Measurements from ENCODE around the gene ADAMTS18. TPM values are rescaled to one million over a fixed set of nuclear protein-coding genes. Genes with fewer than 3 reads are reported as not detected.

Gene ADAMTS18
- total RNA-seq, 4 donors from 2014 or later: 0.20 to 0.79 (median 0.27) TPM; not detected in 1

GRCh38 chr16:77374384-77374783 is 60.5 kb downstream of the ADAMTS18 start:
- in situ Hi-C loops (cut with MboI; ENCODE audit: low pct_ligation_motif_present in 1 of 4, low pct_unique_long_range_greater_than_20kb in 1 of 4, low sequenced_read_pairs in 3 of 4) (no loop called here), intact Hi-C loops (cut with DNase I; ENCODE audit: low total_unique reads) (no loop called here)
- TF ChIP-seq POLR2AphosphoS5 (IDR thresholded peaks at IDR 0.05) (no peak), POLR2A (IDR thresholded peaks at IDR 0.05) (no peak), EP300 (IDR thresholded peaks at IDR 0.05; ENCODE audit: low read depth) (no peak), CTCF (IDR thresholded peaks at IDR 0.05) (no peak)

GRCh38 chr16:77373726-77374125 is 61.1 kb downstream of the ADAMTS18 start:
- WGBS, 2 donors (ENCODE audit: low coverage in 1 of 2): 50 to 74% methylated on average over 3 of the region's 3 CpGs
- in situ Hi-C loops (cut with MboI; ENCODE audit: low pct_ligation_motif_present in 1 of 4, low pct_unique_long_range_greater_than_20kb in 1 of 4, low sequenced_read_pairs in 3 of 4): no loop called here
- H3K36me3 ChIP-seq: no peaks in the 10 kb centered on the region

More at GRCh38 chr16:77374384-77374783, 60.5 kb downstream of the ADAMTS18 start:
- 13 to 18% methylated on average over 1 of the region's 1 CpG for WGBS, 2 donors (ENCODE audit: low coverage in 1 of 2)
- Histone ChIP-seq H3K4me1 (no peaks in the 10 kb centered on the region), H3K4me3 (no peak overlapping the region), H3K9me3 (no peaks in the 10 kb centered on the region), H3K36me3 (no peaks in the 10 kb centered on the region), H3K27me3 (no peaks in the 10 kb centered on the region), H3K27ac (no peak overlapping the region)
- no peak for DNase-seq

GRCh38 chr16:77364770-77365169 is 70.1 kb downstream of the ADAMTS18 start:
- WGBS, 2 donors (ENCODE audit: low coverage in 1 of 2): 77 to 78% methylated on average over 5 to 6 of the region's 6 CpGs
- H3K36me3 ChIP-seq: no peaks in the 10 kb centered on the region

More at GRCh38 chr16:77373726-77374125, 61.1 kb downstream of the ADAMTS18 start:
- H3K4me1 ChIP-seq: no peaks in the 10 kb centered on the region
- no peak for TF ChIP-seq EP300 (IDR thresholded peaks at IDR 0.05; ENCODE audit: low read depth)
- TF ChIP-seq POLR2AphosphoS5 (IDR thresholded peaks at IDR 0.05): no peak
- TF ChIP-seq POLR2A (IDR thresholded peaks at IDR 0.05): no peak
- TF ChIP-seq CTCF (IDR thresholded peaks at IDR 0.05): no peak
- H3K27me3 ChIP-seq: no peaks in the 10 kb centered on the region
- H3K9me3 ChIP-seq: no peaks in the 10 kb centered on the region
- H3K4me3 ChIP-seq: no peak overlapping the region
- no peak overlapping the region for H3K27ac ChIP-seq
- no peak for DNase-seq
- intact Hi-C loops (cut with DNase I; ENCODE audit: low total_unique reads): no loop called here

GRCh38 chr16:77359065-77359502 is 75.8 kb downstream of the ADAMTS18 start:
- in situ Hi-C loops (cut with MboI; ENCODE audit: low pct_ligation_motif_present in 1 of 4, low pct_unique_long_range_greater_than_20kb in 1 of 4, low sequenced_read_pairs in 3 of 4): no loop called here
- Histone ChIP-seq H3K9me3 (no peaks in the 10 kb centered on the region), H3K36me3 (no peaks in the 10 kb centered on the region), H3K27me3 (no peaks in the 10 kb centered on the region), H3K4me3 (no peak overlapping the region), H3K27ac (no peak overlapping the region), H3K4me1 (no peaks in the 10 kb centered on the region)
- 24 to 34% methylated on average over 4 of the region's 4 CpGs for whole genome bisulfite sequencing, 2 donors (ENCODE audit: low coverage in 1 of 2)
- intact Hi-C loops (cut with DNase I; ENCODE audit: low total_unique reads): no loop called here
- no peak for TF ChIP-seq POLR2AphosphoS5 (IDR thresholded peaks at IDR 0.05)
- TF ChIP-seq POLR2A (IDR thresholded peaks at IDR 0.05): no peak
- no peak for TF ChIP-seq CTCF (IDR thresholded peaks at IDR 0.05)
- TF ChIP-seq EP300 (IDR thresholded peaks at IDR 0.05; ENCODE audit: low read depth): no peak
- DNase-seq: no peak

More at GRCh38 chr16:77364770-77365169, 70.1 kb downstream of the ADAMTS18 start:
- Histone ChIP-seq H3K27ac (no peak overlapping the region), H3K27me3 (no peaks in the 10 kb centered on the region), H3K9me3 (no peaks in the 10 kb centered on the region), H3K4me3 (no peak overlapping the region), H3K4me1 (no peaks in the 10 kb centered on the region)
- in situ Hi-C loops (cut with MboI; ENCODE audit: low pct_ligation_motif_present in 1 of 4, low pct_unique_long_range_greater_than_20kb in 1 of 4, low sequenced_read_pairs in 3 of 4) (no loop called here), intact Hi-C loops (cut with DNase I; ENCODE audit: low total_unique reads) (no loop called here)
- TF ChIP-seq EP300 (IDR thresholded peaks at IDR 0.05; ENCODE audit: low read depth) (no peak), POLR2A (IDR thresholded peaks at IDR 0.05) (no peak), POLR2AphosphoS5 (IDR thresholded peaks at IDR 0.05) (no peak), CTCF (IDR thresholded peaks at IDR 0.05) (no peak)
- DNase-seq: no peak
